Neural progenitor cell (in vitro differentiated cells): ENCODE data around the gene GPA33. TPM values are rescaled to one million over a fixed set of nuclear protein-coding genes. Genes with fewer than 3 reads are reported as not detected.
A peak's percentile ranks its signal among the peaks of the same experiment; 100 is the strongest.

Experiments
- DNase-seq: peaks from one replicate; pipeline ENCODE4 v3.0.0-alpha.2; 2016; ENCODE audit warnings: low spot score
- H2AFZ ChIP-seq: fragments of 200-600 bp; sonication (generic); replicated peaks from 2 replicates; pipeline ENCODE4 v1.6.1; 2016; ENCODE audit warnings: antibody characterized with exemption
- H3F3A ChIP-seq: fragments of 200-600 bp; sonication (generic); 2 replicates; pipeline ENCODE4 v1.6.1; 2016; ENCODE audit warnings: antibody characterized with exemption, low read depth
- H3K27ac ChIP-seq: fragments of 200-600 bp; sonication (generic); 2 replicates; pipeline ENCODE4 v1.5.1; 2016; ENCODE audit warnings: mild to moderate bottlenecking
- H3K27me3 ChIP-seq: fragments of 200-600 bp; sonication (generic); 2 replicates; pipeline ENCODE4 v1.6.1; 2016; ENCODE audit warnings: mild to moderate bottlenecking, moderate library complexity
- H3K36me3 ChIP-seq: fragments of 200-600 bp; sonication (generic); 2 replicates; pipeline ENCODE4 v1.5.1; 2016
- H3K4me1 ChIP-seq: fragments of 200-600 bp; sonication (generic); 2 replicates; pipeline ENCODE4 v1.6.1; 2016; ENCODE audit warnings: mixed run types
- H3K4me2 ChIP-seq: fragments of 200-600 bp; sonication (generic); 2 replicates; pipeline ENCODE4 v1.6.1; 2016
- H3K4me3 ChIP-seq: fragments of 200-600 bp; sonication (generic); 2 replicates; pipeline ENCODE4 v1.5.1; 2016
- H3K79me2 ChIP-seq: fragments of 200-600 bp; sonication (generic); 2 replicates; pipeline ENCODE4 v1.6.1; 2016; ENCODE audit warnings: low read depth
- H3K9ac ChIP-seq: fragments of 200-600 bp; sonication (generic); 2 replicates; pipeline ENCODE4 v1.6.1; 2016
- H3K9me3 ChIP-seq: fragments of 200-600 bp; sonication (generic); 2 replicates; pipeline ENCODE4 v1.5.1; 2016; ENCODE audit warnings: low read depth
- H4K20me1 ChIP-seq: fragments of 200-600 bp; sonication (generic); 2 replicates; pipeline ENCODE4 v1.6.1; 2016; ENCODE audit warnings: low read depth
- H3K27ac Mint-ChIP-seq: 3 replicates; pipeline ENCODE4 v1.8.0; 2021; ENCODE audit warnings: mixed read lengths
- H3K27me3 Mint-ChIP-seq: 2 replicates; pipeline ENCODE4 v1.8.0; 2022; ENCODE audit warnings: low read depth, mild to moderate bottlenecking, inconsistent platforms, moderate library complexity, mixed read lengths; ENCODE audit not compliant: insufficient read depth
- H3K36me3 Mint-ChIP-seq: 3 replicates; pipeline ENCODE4 v1.8.0; 2021; ENCODE audit warnings: mixed read lengths
- H3K4me1 Mint-ChIP-seq: 3 replicates; pipeline ENCODE4 v1.8.0; 2021; ENCODE audit warnings: mixed read lengths
- H3K4me3 Mint-ChIP-seq: 3 replicates; pipeline ENCODE4 v1.8.0; 2021; ENCODE audit warnings: mild to moderate bottlenecking, moderate library complexity, mixed read lengths
- H3K9me3 Mint-ChIP-seq: 3 replicates; pipeline ENCODE4 v1.8.0; 2020; ENCODE audit warnings: mixed read lengths
- CTCF ChIP-seq: fragments of 200-600 bp; sonication (generic); IDR thresholded peaks from 2 replicates; pipeline ENCODE4 v1.5.1; 2017; ENCODE audit warnings: antibody characterized with exemption, mild to moderate bottlenecking
- EZH2 ChIP-seq: fragments of 200-600 bp; sonication (generic); IDR thresholded peaks from 2 replicates; pipeline ENCODE4 v1.6.1; 2017; ENCODE audit warnings: antibody characterized with exemption, mild to moderate bottlenecking, moderate library complexity
- EZH2phosphoT487 ChIP-seq: fragments of 200-600 bp; sonication (generic); IDR thresholded peaks from 2 replicates; pipeline ENCODE4 v1.6.1; 2017; ENCODE audit warnings: antibody characterized with exemption
- total RNA-seq: library from RNA; depleted of rRNA; stranded (reverse); fragments of >200 nt; gene quantifications from 2 replicates; pipeline ENCODE4 v1.2.3, GENCODE V29; 2015; ENCODE audit warnings: low replicate concordance

The GPA33 gene
- total RNA-seq, 1 donor from 2014 or later = 0.52 TPM

GRCh38 chr1:167057241-167057688 is 32.9 kb downstream of the GPA33 start:
- H3K4me2 ChIP-seq = no peak overlapping the region
- no peaks in the 10 kb centered on the region for H3K9me3 ChIP-seq
- peak; percentile 82 for DNase-seq
- H3F3A ChIP-seq = peaks cover 8% of the 10 kb centered on the region
- no peaks in the 10 kb centered on the region for H3K36me3 ChIP-seq
- no peak overlapping the region for H3K9ac ChIP-seq
- H3K79me2 ChIP-seq = no peaks in the 10 kb centered on the region
- peaks cover 3% of the 10 kb centered on the region for H3K36me3 Mint-ChIP-seq
- H3K4me3 ChIP-seq = no peak overlapping the region
- H2AFZ ChIP-seq = no peak overlapping the region
- no peaks in the 10 kb centered on the region for H3K4me1 ChIP-seq
- H3K27me3 ChIP-seq = no peaks in the 10 kb centered on the region
- H3K4me3 Mint-ChIP-seq = no peak overlapping the region
- no peaks in the 10 kb centered on the region for H4K20me1 ChIP-seq
- H3K27me3 Mint-ChIP-seq = peaks cover 2% of the 10 kb centered on the region
- TF ChIP-seq EZH2 (no peak), EZH2phosphoT487 (no peak), CTCF (peak; percentile 77)
- H3K4me1 Mint-ChIP-seq = peaks cover 18% of the 10 kb centered on the region
- no peak overlapping the region for H3K27ac ChIP-seq
- no peak overlapping the region for H3K27ac Mint-ChIP-seq
- H3K9me3 Mint-ChIP-seq = no peaks in the 10 kb centered on the region

GRCh38 chr1:167056529-167057231 is 33.5 kb downstream of the GPA33 start:
- Histone ChIP-seq H3K36me3 (no peaks in the 10 kb centered on the region), H3K9ac (no peak overlapping the region), H3K4me2 (no peak overlapping the region), H3K79me2 (no peaks in the 10 kb centered on the region), H4K20me1 (no peaks in the 10 kb centered on the region), H3K4me1 (no peaks in the 10 kb centered on the region), H3K27me3 (no peaks in the 10 kb centered on the region), H3K9me3 (no peaks in the 10 kb centered on the region), H3K27ac (no peak overlapping the region), H2AFZ (no peak overlapping the region), H3F3A (peaks cover 8% of the 10 kb centered on the region), H3K4me3 (no peak overlapping the region)
- Mint-ChIP-seq H3K4me3 (no peak overlapping the region), H3K27ac (no peak overlapping the region), H3K4me1 (peaks cover 18% of the 10 kb centered on the region), H3K9me3 (no peaks in the 10 kb centered on the region), H3K27me3 (peaks cover 2% of the 10 kb centered on the region), H3K36me3 (peaks cover 3% of the 10 kb centered on the region)
- DNase-seq = peak; percentile 49
- TF ChIP-seq CTCF (no peak), EZH2phosphoT487 (no peak), EZH2 (no peak)

GRCh38 chr1:167054946-167055630 is 35.1 kb downstream of the GPA33 start:
- H3K27ac Mint-ChIP-seq = no peak overlapping the region
- no peak overlapping the region for H3K9ac ChIP-seq
- TF ChIP-seq CTCF (no peak), EZH2phosphoT487 (no peak), EZH2 (no peak)

More at GRCh38 chr1:167054946-167055630, 35.1 kb downstream of the GPA33 start:
- Histone ChIP-seq H3K36me3 (no peaks in the 10 kb centered on the region), H3K4me2 (no peak overlapping the region), H3K79me2 (no peaks in the 10 kb centered on the region), H3K4me1 (no peaks in the 10 kb centered on the region), H2AFZ (no peak overlapping the region), H4K20me1 (no peaks in the 10 kb centered on the region), H3K27me3 (no peaks in the 10 kb centered on the region), H3K9me3 (no peaks in the 10 kb centered on the region), H3F3A (peaks cover 8% of the 10 kb centered on the region), H3K27ac (no peak overlapping the region), H3K4me3 (no peak overlapping the region)
- Mint-ChIP-seq H3K4me3 (no peak overlapping the region), H3K36me3 (peaks cover 3% of the 10 kb centered on the region), H3K9me3 (no peaks in the 10 kb centered on the region), H3K27me3 (peaks cover 2% of the 10 kb centered on the region), H3K4me1 (peaks cover 18% of the 10 kb centered on the region)
- no peak for DNase-seq
